ENCODE measurements around the gene SPATA31D4. TPM values are rescaled to one million over a fixed set of nuclear protein-coding genes. Genes with fewer than 3 reads are reported as not detected.
"Not testable (repeated sequence)": the region's sequence is repeated elsewhere in the genome, so short reads cannot be mapped to it uniquely, and the experiment has no call there.

Gene SPATA31D4
- polyA plus RNA-seq (2012; ENCODE audit: missing spikeins): not detected

DNA sequence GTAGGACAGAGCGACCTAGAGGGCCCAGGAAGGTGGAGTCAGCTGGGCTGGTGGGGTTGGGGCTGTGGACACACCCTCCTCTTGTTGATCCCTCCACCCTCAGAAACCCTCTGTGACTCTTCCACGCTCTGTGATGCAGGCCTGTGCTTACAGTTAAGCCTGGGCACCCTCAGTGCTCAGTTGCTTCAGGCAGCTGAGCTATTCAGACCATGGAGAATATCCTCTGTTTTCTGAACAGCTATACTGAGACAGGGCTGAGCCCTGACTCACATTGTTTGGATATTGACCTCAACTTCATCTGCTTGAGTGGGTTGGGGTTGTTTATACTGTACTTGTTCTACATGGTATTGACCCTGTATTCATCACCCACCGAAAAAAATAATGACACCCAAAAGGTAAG lies at the start of gene SPATA31D4:
Gene SPATA31D4 (plus strand): TSS at position 124 of the 400 bp plus-strand sequence. CDS start 86 bp downstream, at position 210.
- DNase-seq (ENCODE audit: insufficient read length); FAIRE-seq: not testable (repeated sequence)

DNA sequence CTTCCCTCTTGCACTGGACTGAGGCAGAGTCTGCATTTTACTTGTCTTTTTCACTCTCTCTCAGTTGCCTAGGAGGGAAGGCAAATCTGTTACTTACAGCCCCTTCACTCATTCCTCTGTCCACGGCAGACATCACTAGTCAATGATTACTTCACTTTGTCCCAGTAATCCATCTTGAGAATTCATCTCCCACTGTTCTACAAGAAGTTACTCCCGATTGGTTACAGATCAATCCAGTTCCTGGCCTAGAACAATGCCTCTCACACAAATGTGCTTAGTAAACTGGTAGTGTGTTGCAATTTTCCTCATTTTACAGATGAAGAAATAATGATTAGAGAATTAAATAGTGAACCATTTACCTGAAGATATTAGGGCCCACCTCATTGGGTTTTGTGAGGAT lies 49.7 kb upstream of the SPATA31D4 start:
- FAIRE-seq (no peak), DNase-seq (ENCODE audit: insufficient read length) (no peak)
- TF ChIP-seq POLR2AphosphoS5 (IDR thresholded peaks at IDR 0.05; ENCODE audit: low read depth, low read length) (no peak), POLR2A (IDR thresholded peaks at IDR 0.05; ENCODE audit: low read depth, low read length) (no peak), TAF1 (IDR thresholded peaks at IDR 0.05; ENCODE audit: borderline replicate concordance, low read depth, low read length) (no peak)

- FAIRE-seq: no peak
- no peak for TF ChIP-seq POLR2AphosphoS5 (IDR thresholded peaks at IDR 0.05; ENCODE audit: low read depth, low read length)
- no peak for TF ChIP-seq POLR2A (IDR thresholded peaks at IDR 0.05; ENCODE audit: low read depth, low read length)
- no peak for TF ChIP-seq TAF1 (IDR thresholded peaks at IDR 0.05; ENCODE audit: borderline replicate concordance, low read depth, low read length)
Observed at GRCh38 chr9:81879501-81879916, 48.7 kb upstream of the SPATA31D4 start.

GRCh38 chr9:81885602-81886001 lies 42.6 kb upstream of the SPATA31D4 start:
- FAIRE-seq: no peak
- DNase-seq (ENCODE audit: insufficient read length): no peak
- TF ChIP-seq POLR2A (IDR thresholded peaks at IDR 0.05; ENCODE audit: low read depth, low read length) (no peak), POLR2AphosphoS5 (IDR thresholded peaks at IDR 0.05; ENCODE audit: low read depth, low read length) (no peak), TAF1 (IDR thresholded peaks at IDR 0.05; ENCODE audit: borderline replicate concordance, low read depth, low read length) (no peak)

More at GRCh38 chr9:81879501-81879916, 48.7 kb upstream of the SPATA31D4 start:
- no peak for DNase-seq (ENCODE audit: insufficient read length)

DNA sequence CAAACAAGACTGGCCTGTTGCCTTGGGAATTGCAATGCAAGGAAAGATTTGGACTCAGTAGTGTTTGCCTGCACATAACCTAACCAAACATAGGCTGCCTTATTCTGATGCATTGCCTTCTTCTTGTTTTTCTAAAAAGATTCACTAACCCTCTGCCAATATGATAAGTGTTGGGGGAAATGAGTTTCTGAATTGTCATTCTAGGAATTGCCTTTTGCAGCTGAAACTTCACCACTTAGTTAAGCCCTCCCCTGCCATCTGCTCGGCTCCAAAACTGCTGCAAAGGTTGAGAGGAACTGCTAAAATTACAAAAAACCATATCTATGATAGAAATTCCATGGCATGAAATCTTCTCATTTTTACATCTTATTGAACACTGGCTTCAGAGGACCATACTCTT lies 41.6 kb upstream of the SPATA31D4 start:
- FAIRE-seq: no peak
- no peak for TF ChIP-seq POLR2AphosphoS5 (IDR thresholded peaks at IDR 0.05; ENCODE audit: low read depth, low read length)
- no peak for TF ChIP-seq POLR2A (IDR thresholded peaks at IDR 0.05; ENCODE audit: low read depth, low read length)
- no peak for TF ChIP-seq TAF1 (IDR thresholded peaks at IDR 0.05; ENCODE audit: borderline replicate concordance, low read depth, low read length)
- DNase-seq (ENCODE audit: insufficient read length): no peak

DNA sequence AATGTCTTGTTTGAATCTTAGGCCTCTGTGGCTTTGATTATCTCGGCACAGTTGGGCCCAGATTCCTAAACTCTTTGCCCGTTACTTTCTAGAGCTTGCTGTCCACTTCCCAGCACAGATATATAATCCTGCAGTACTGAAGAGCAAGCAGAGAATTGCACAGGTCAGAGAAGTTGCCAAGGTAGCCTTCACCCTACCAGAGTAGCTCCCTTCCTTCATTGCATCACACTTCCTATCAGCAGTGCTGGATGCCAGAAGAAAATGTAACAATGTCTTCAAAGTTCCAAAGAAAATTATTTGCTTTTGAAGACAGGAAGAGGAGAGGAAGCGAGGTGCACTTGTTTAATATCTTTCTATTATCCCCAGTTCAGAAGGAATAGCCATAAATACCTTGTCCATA lies 38.1 kb upstream of the SPATA31D4 start:
- FAIRE-seq (no peak), DNase-seq (ENCODE audit: insufficient read length) (no peak)

GRCh38 chr9:81892440-81892839 lies 35.8 kb upstream of the SPATA31D4 start:
- FAIRE-seq: no peak
- TF ChIP-seq POLR2AphosphoS5 (IDR thresholded peaks at IDR 0.05; ENCODE audit: low read depth, low read length): no peak
- TF ChIP-seq TAF1 (IDR thresholded peaks at IDR 0.05; ENCODE audit: borderline replicate concordance, low read depth, low read length): no peak
- TF ChIP-seq POLR2A (IDR thresholded peaks at IDR 0.05; ENCODE audit: low read depth, low read length): no peak
- DNase-seq (ENCODE audit: insufficient read length): no peak

More for the DNA sequence above, 38.1 kb upstream of the SPATA31D4 start:
- TF ChIP-seq POLR2A (IDR thresholded peaks at IDR 0.05; ENCODE audit: low read depth, low read length) (no peak), TAF1 (IDR thresholded peaks at IDR 0.05; ENCODE audit: borderline replicate concordance, low read depth, low read length) (no peak), POLR2AphosphoS5 (IDR thresholded peaks at IDR 0.05; ENCODE audit: low read depth, low read length) (no peak)

DNA sequence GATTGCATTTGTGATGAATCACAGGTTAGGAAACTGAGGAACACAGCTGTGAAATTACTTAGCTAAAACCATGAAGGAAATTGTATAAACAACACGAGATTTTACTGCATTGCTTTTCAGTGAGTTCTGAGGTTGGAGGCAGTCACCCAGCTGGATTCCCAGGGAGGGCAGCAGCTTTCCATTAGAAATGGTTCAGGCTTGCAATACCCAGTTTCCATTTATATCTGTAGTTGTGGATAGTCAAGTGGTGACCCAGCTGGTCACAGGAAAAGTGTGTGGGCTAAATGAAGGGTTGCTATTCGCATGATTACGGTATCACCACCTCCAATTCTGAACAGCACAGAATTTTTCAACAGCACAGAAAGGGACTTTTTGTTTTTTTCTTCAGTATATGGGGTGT lies 34.3 kb upstream of the SPATA31D4 start:
- no peak for FAIRE-seq
- TF ChIP-seq TAF1 (IDR thresholded peaks at IDR 0.05; ENCODE audit: borderline replicate concordance, low read depth, low read length) (no peak), POLR2A (IDR thresholded peaks at IDR 0.05; ENCODE audit: low read depth, low read length) (no peak), POLR2AphosphoS5 (IDR thresholded peaks at IDR 0.05; ENCODE audit: low read depth, low read length) (no peak)
- DNase-seq (ENCODE audit: insufficient read length): no peak

- FAIRE-seq (no peak), DNase-seq (ENCODE audit: insufficient read length) (no peak)
- TF ChIP-seq POLR2AphosphoS5 (IDR thresholded peaks at IDR 0.05; ENCODE audit: low read depth, low read length): no peak
- TF ChIP-seq TAF1 (IDR thresholded peaks at IDR 0.05; ENCODE audit: borderline replicate concordance, low read depth, low read length): no peak
- no peak for TF ChIP-seq POLR2A (IDR thresholded peaks at IDR 0.05; ENCODE audit: low read depth, low read length)
Observed at GRCh38 chr9:81894891-81895290, 33.3 kb upstream of the SPATA31D4 start.

- FAIRE-seq (no peak), DNase-seq (ENCODE audit: insufficient read length) (no peak)
- no peak for TF ChIP-seq POLR2AphosphoS5 (IDR thresholded peaks at IDR 0.05; ENCODE audit: low read depth, low read length)
- TF ChIP-seq POLR2A (IDR thresholded peaks at IDR 0.05; ENCODE audit: low read depth, low read length): no peak
- no peak for TF ChIP-seq TAF1 (IDR thresholded peaks at IDR 0.05; ENCODE audit: borderline replicate concordance, low read depth, low read length)
Observed at GRCh38 chr9:81896070-81896469, 32.2 kb upstream of the SPATA31D4 start.

- FAIRE-seq (no peak), DNase-seq (ENCODE audit: insufficient read length) (no peak)
- TF ChIP-seq POLR2AphosphoS5 (IDR thresholded peaks at IDR 0.05; ENCODE audit: low read depth, low read length) (no peak), POLR2A (IDR thresholded peaks at IDR 0.05; ENCODE audit: low read depth, low read length) (no peak), TAF1 (IDR thresholded peaks at IDR 0.05; ENCODE audit: borderline replicate concordance, low read depth, low read length) (no peak)
Observed at GRCh38 chr9:81898851-81899250, 29.4 kb upstream of the SPATA31D4 start.

- no peak for DNase-seq (ENCODE audit: insufficient read length)
- FAIRE-seq: no peak
- TF ChIP-seq POLR2AphosphoS5 (IDR thresholded peaks at IDR 0.05; ENCODE audit: low read depth, low read length) (no peak), POLR2A (IDR thresholded peaks at IDR 0.05; ENCODE audit: low read depth, low read length) (no peak), TAF1 (IDR thresholded peaks at IDR 0.05; ENCODE audit: borderline replicate concordance, low read depth, low read length) (no peak)
Observed at GRCh38 chr9:81902196-81902595, 26.0 kb upstream of the SPATA31D4 start.

GRCh38 chr9:81902626-81903025 lies 25.6 kb upstream of the SPATA31D4 start:
- no peak for DNase-seq (ENCODE audit: insufficient read length)
- no peak for FAIRE-seq
- no peak for TF ChIP-seq POLR2A (IDR thresholded peaks at IDR 0.05; ENCODE audit: low read depth, low read length)
- no peak for TF ChIP-seq TAF1 (IDR thresholded peaks at IDR 0.05; ENCODE audit: borderline replicate concordance, low read depth, low read length)
- no peak for TF ChIP-seq POLR2AphosphoS5 (IDR thresholded peaks at IDR 0.05; ENCODE audit: low read depth, low read length)

All from GM12892 (cell line).